Mucosa of rectum (tissue), 2 donors: Measurements from ENCODE around the gene MMP15.

ENCODE experiments used
- H3K27ac ChIP-seq, 2 donors: one replicate each; pipeline ENCODE4 v1.7.0; 2013; ENCODE audit warnings: inconsistent platforms in 2 of 2, low read depth in 2 of 2, low read length in 2 of 2
- H3K27me3 ChIP-seq, 2 donors: one replicate each; pipeline ENCODE4 v1.7.0; 2013; ENCODE audit warnings: low read length in 2 of 2; ENCODE audit not compliant: control insufficient read depth in 2 of 2, insufficient read depth in 2 of 2
- H3K36me3 ChIP-seq, 2 donors: one replicate each; pipeline ENCODE4 v1.7.0; 2013; ENCODE audit warnings: low read length in 2 of 2; ENCODE audit not compliant: control insufficient read depth in 2 of 2, insufficient read depth in 2 of 2
- H3K4me1 ChIP-seq, 2 donors: one replicate each; pipeline ENCODE4 v1.7.0; 2013; ENCODE audit warnings: low read length in 2 of 2, mild to moderate bottlenecking in 1 of 2; ENCODE audit not compliant: control insufficient read depth in 2 of 2, insufficient read depth in 2 of 2
- H3K4me3 ChIP-seq, 2 donors: one replicate each; pipeline ENCODE4 v1.7.0; 2013; ENCODE audit warnings: low read length in 2 of 2
- H3K9ac ChIP-seq, 2 donors: one replicate each; pipeline ENCODE4 v1.7.0; 2013; ENCODE audit warnings: low read length in 2 of 2, low read depth in 1 of 2, mild to moderate bottlenecking in 1 of 2
- H3K9me3 ChIP-seq, 2 donors: one replicate each; pipeline ENCODE4 v1.7.0; 2013; ENCODE audit warnings: low read length in 2 of 2; ENCODE audit not compliant: control insufficient read depth in 2 of 2
- donor health status: healthy.
- donor health status: Normal muscosa, but diverticular disease.

The MMP15 gene

DNA sequence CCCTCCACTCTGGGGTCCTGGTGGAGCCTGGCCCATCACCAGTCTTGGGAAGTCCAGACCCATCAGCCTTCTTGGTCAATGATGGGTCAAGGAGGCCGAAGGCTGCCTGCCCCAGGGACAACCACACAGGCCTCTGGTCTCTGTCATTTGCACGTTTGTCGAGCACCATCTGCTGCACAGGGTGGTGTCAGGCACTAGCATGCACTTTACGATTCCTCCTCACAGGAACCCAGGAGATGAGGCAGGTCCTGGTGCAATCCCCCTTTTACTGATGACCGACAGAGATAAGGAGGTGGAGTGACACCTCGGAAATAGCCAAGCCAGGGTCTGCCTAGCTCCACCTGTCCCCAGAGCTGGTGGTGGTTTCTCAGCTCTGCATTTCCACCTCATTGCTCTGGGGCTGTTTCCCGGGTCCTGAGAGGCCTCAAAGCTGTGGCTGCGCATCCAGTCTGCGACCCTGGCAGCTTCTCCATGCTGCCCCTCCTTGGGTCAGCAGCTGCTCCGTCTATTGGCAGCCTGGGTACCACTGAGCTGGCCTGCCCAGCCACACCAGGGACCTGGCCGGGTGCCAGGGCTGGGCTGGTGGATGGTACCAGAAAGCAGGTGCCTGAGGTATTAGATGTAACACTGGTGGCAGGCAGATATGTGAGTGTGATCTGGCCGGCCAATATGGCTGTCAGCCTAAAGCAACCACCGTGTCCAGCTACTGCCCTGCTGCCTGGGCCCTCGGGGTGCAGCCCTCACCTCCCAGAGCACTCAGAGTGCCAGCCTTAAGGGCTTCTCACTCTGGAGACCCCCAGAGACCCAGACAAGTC lies 10.0 kb downstream of the MMP15 start:
- H3K27ac ChIP-seq, result no peak overlapping the region
- H3K36me3 ChIP-seq, result peaks cover 27% of the 10 kb centered on the region in 2 donors
- H3K27me3 ChIP-seq, result no peaks in the 10 kb centered on the region
- H3K9ac ChIP-seq, result no peak overlapping the region
- H3K9me3 ChIP-seq, result no peaks in the 10 kb centered on the region
- H3K4me3 ChIP-seq, result no peak overlapping the region
- peaks cover 0 to 3% of the 10 kb centered on the region in 2 donors for H3K4me1 ChIP-seq

GRCh38 chr16:58036943-58037342 lies 11.4 kb downstream of the MMP15 start:
- H3K9me3 ChIP-seq, result no peaks in the 10 kb centered on the region
- no peaks in the 10 kb centered on the region for H3K27me3 ChIP-seq
- H3K9ac ChIP-seq, result no peak overlapping the region
- H3K27ac ChIP-seq, result no peak overlapping the region
- no peak overlapping the region for H3K4me3 ChIP-seq
- peaks cover 31 to 36% of the 10 kb centered on the region in 2 donors for H3K36me3 ChIP-seq
- H3K4me1 ChIP-seq, result no peaks in the 10 kb centered on the region

DNA sequence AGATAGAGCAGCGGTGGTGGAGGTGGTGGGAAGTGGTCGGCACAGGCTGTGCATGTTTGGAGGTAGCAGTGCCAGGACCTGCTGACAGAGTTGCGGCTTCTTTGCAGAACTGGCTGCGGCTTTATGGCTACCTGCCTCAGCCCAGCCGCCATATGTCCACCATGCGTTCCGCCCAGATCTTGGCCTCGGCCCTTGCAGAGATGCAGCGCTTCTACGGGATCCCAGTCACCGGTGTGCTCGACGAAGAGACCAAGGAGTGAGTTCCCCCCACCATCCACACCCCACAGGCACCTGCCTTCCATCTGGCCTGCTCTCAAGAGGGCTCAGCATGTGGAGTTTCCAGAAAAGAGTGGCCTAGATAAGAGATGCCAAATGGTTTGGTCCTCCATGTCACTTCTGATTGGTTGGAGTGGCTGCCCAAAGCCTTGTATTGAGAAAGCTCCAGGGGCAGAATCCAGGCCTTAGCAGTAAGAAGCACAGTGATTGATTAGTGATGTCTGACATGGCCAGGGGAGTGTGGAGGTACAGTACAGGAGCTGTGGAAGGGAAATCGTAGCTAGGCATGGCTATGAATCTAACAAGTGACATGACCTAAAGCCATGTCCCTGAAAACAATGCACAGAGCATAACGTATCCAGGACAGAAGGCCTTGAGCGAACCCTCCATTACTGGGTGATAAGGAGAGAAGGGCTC lies 12.0 kb downstream of the MMP15 start:
- Histone ChIP-seq H3K27me3 (no peaks in the 10 kb centered on the region), H3K4me3 (no peak overlapping the region), H3K9me3 (no peaks in the 10 kb centered on the region), H3K4me1 (no peaks in the 10 kb centered on the region), H3K36me3 (peaks cover 37 to 41% of the 10 kb centered on the region in 2 donors), H3K27ac (no peak overlapping the region), H3K9ac (no peak overlapping the region)

DNA sequence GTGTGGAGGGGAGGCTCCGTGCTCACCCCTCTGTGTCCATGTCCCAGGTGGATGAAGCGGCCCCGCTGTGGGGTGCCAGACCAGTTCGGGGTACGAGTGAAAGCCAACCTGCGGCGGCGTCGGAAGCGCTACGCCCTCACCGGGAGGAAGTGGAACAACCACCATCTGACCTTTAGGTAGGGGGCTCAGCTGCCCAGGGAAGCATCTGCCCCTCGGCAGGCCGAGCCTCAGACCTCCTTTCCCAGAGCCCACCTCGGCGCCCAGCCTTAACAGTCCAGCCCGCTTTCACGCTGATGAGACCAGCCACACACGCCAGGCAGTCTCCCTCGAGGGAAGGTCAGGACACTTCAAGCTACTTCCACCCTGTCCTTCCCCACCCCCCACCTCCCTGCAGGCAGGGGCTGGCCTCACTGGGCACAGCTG lies 12.7 kb downstream of the MMP15 start:
- H3K36me3 ChIP-seq, result peaks cover 43% of the 10 kb centered on the region in 2 donors
- no peaks in the 10 kb centered on the region for H3K27me3 ChIP-seq
- no peaks in the 10 kb centered on the region for H3K9me3 ChIP-seq
- no peak overlapping the region for H3K9ac ChIP-seq
- no peaks in the 10 kb centered on the region for H3K4me1 ChIP-seq
- no peak overlapping the region for H3K4me3 ChIP-seq
- H3K27ac ChIP-seq, result no peak overlapping the region

DNA sequence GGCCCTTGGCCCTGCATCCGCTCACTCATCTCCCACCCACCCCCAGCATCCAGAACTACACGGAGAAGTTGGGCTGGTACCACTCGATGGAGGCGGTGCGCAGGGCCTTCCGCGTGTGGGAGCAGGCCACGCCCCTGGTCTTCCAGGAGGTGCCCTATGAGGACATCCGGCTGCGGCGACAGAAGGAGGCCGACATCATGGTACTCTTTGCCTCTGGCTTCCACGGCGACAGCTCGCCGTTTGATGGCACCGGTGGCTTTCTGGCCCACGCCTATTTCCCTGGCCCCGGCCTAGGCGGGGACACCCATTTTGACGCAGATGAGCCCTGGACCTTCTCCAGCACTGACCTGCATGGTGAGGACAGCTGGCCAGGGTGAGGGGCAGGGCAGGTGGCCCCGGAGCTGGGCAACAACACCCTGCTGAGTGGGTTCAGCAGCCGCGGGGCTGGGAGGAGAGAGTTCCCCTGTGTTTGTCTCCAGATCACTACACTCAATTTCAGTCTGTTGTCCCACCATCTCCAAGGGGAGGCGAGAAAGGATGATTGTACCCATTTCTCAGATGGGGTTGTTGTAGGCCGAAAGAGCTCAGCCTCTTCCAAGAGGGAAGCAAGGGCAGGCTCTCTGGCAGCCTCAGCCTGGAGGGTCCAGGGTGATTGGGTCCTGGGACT lies 14.4 kb downstream of the MMP15 start:
- H3K4me3 ChIP-seq, result no peak overlapping the region
- H3K27me3 ChIP-seq, result no peaks in the 10 kb centered on the region
- H3K9ac ChIP-seq, result no peak overlapping the region
- H3K27ac ChIP-seq, result no peak overlapping the region
- peaks cover 52% of the 10 kb centered on the region in 2 donors for H3K36me3 ChIP-seq
- no peaks in the 10 kb centered on the region for H3K9me3 ChIP-seq
- no peaks in the 10 kb centered on the region for H3K4me1 ChIP-seq

DNA sequence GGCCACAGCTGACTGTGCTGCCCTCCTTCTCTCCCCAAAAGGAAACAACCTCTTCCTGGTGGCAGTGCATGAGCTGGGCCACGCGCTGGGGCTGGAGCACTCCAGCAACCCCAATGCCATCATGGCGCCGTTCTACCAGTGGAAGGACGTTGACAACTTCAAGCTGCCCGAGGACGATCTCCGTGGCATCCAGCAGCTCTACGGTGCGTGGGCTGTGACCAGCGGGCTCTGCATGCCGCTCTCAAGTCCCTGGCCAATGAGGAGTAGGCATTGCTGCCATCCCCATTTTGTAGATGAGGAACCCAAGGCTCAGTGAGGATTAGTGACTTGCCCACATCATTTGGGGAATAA lies 14.9 kb downstream of the MMP15 start:
- no peak overlapping the region for H3K27ac ChIP-seq
- no peaks in the 10 kb centered on the region for H3K9me3 ChIP-seq
- peaks cover 52% of the 10 kb centered on the region in 2 donors for H3K36me3 ChIP-seq
- H3K4me1 ChIP-seq, result no peaks in the 10 kb centered on the region
- H3K9ac ChIP-seq, result no peak overlapping the region
- no peaks in the 10 kb centered on the region for H3K27me3 ChIP-seq
- no peak overlapping the region for H3K4me3 ChIP-seq

DNA sequence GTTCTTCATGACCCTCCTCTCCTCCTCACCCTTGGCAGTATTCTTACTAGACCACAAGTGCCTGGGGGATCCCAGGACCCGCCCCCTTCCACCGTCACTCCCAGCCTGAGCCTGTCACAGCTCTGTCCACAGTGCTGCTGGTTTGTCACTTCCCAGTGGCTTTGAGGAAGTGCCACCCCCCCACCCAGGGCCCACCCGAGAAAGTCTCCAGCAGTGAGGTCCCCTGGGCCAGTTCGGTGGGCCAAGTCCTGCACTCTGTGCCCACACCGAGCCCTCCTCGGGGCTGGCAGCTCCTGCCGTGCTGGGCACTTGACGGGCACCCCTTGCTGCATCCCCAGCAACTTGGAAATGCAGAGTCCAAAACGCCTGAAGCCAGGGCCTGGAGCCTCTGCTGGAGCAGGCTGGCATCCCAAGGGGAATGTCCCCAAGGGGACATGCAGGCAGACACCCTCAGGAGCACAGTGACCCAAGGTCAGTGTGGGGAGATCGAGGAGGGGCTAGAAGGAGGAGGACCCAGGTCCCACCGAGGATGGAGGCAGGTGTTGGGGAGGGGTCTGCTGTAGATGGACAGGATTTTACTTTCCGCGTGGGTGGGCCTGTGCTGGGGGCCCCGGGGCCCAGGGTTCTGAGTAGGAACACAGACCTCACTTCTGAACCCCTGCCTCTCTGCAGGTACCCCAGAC lies 15.5 kb downstream of the MMP15 start:
- Histone ChIP-seq H3K4me3 (no peak overlapping the region), H3K27me3 (no peaks in the 10 kb centered on the region), H3K9ac (no peak overlapping the region), H3K4me1 (no peaks in the 10 kb centered on the region), H3K27ac (no peak overlapping the region), H3K36me3 (peaks cover 52% of the 10 kb centered on the region in 2 donors), H3K9me3 (no peaks in the 10 kb centered on the region)

DNA sequence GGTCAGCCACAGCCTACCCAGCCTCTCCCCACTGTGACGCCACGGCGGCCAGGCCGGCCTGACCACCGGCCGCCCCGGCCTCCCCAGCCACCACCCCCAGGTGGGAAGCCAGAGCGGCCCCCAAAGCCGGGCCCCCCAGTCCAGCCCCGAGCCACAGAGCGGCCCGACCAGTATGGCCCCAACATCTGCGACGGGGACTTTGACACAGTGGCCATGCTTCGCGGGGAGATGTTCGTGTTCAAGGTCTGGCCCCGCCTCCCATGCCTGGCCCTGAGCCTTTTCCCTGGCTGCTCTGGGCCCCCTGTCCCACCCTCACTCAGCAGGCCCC lies 16.0 kb downstream of the MMP15 start:
- H3K4me1 ChIP-seq, result peaks cover under 1 to 1% of the 10 kb centered on the region in 2 donors
- H3K9ac ChIP-seq, result no peak overlapping the region
- H3K4me3 ChIP-seq, result no peak overlapping the region
- H3K9me3 ChIP-seq, result no peaks in the 10 kb centered on the region
- H3K27ac ChIP-seq, result no peak overlapping the region
- H3K36me3 ChIP-seq, result peaks cover 52% of the 10 kb centered on the region in 2 donors
- no peaks in the 10 kb centered on the region for H3K27me3 ChIP-seq

DNA sequence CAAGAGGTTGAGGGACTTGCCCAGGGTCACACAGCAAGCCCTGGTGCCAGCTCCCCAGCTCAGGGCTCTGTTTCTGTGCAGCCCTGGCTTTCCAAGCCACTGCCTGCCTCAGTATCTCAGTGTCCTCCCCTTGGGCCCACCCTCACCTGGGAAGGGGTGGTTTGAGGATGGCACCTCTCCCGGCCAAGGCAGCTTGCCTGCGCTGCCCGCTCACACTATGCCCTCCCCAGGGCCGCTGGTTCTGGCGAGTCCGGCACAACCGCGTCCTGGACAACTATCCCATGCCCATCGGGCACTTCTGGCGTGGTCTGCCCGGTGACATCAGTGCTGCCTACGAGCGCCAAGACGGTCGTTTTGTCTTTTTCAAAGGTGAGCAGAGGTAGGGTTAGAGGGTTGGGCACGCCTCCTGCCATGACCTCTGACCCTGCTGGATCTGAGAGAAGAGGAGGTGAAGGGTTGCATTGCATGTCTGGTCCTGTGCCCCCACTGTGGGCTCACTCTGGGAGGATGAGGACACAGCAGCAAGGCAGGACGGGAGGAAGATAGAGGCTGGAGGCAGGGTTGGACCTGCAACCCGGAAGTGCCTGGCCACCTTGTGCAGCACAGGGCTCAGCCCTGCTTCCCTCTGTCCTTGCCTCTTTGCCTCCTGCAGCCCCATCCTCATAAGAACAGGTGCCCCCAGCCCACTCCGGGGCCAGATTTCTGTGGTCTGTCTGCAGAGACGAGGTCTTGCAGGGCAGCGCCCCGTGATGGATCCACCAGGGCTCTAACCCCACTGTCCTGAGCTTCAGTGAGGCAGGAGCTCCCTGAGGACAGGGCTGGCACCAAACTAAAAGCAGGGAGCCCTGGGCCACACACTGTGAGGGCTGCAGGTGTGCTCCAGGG lies 16.7 kb downstream of the MMP15 start:
- Histone ChIP-seq H3K4me3 (no peak overlapping the region), H3K27ac (no peak overlapping the region), H3K36me3 (peaks cover 50 to 52% of the 10 kb centered on the region in 2 donors), H3K9me3 (no peaks in the 10 kb centered on the region), H3K27me3 (no peaks in the 10 kb centered on the region), H3K9ac (no peak overlapping the region), H3K4me1 (peaks cover 7% of the 10 kb centered on the region in 2 donors)
